Natural killer cell treated with Interleukin-12 subunit alpha and Interleukin-12 subunit beta and Interleukin-15 and Interleukin-18, amount 100 ng/mL, for 72 hours (primary cell): ENCODE measurements around the gene MACF1. TPM values are rescaled to one million over a fixed set of nuclear protein-coding genes. Genes with fewer than 3 reads are reported as not detected.

Source experiments
- ATAC-seq, 2 donors: fragments of 150-1000 bp; cut with Tn5 transposase in 1 of 2; sonication (Bioruptor Pico), chemical (Tn5 transposase) in 1 of 2; 2 replicates each; pipeline ENCODE4 v1.10.0; 2021
- DNase-seq: peaks from one replicate; pipeline ENCODE4 v3.0.0; 2022; ENCODE audit warnings: low spot score
- H3K27ac Mint-ChIP-seq, 2 donors: 1 replicate in 1 of 2; 2 replicates in 1 of 2; pipeline ENCODE4 v1.8.0; 2022; ENCODE audit warnings: mixed read lengths in 2 of 2, mild to moderate bottlenecking in 1 of 2, moderate library complexity in 1 of 2
- H3K27me3 Mint-ChIP-seq, 2 donors: 1 replicate in 1 of 2; 2 replicates in 1 of 2; pipeline ENCODE4 v1.8.0; 2022; ENCODE audit warnings: mixed read lengths in 2 of 2
- H3K36me3 Mint-ChIP-seq: one replicate; pipeline ENCODE4 v1.8.0; 2022; ENCODE audit warnings: mixed read lengths
- H3K4me1 Mint-ChIP-seq, 2 donors: 1 replicate in 1 of 2; 2 replicates in 1 of 2; pipeline ENCODE4 v1.8.0; 2022; ENCODE audit warnings: low read depth in 2 of 2, mixed read lengths in 2 of 2, mild to moderate bottlenecking in 1 of 2
- H3K4me3 Mint-ChIP-seq: one replicate; pipeline ENCODE4 v1.8.0; 2022; ENCODE audit warnings: mixed read lengths
- H3K9me3 Mint-ChIP-seq: 2 replicates; pipeline ENCODE4 v1.8.0; 2022; ENCODE audit warnings: mixed read lengths
- total RNA-seq, 2 donors: library from RNA; stranded (reverse); gene quantifications; one replicate each; pipeline ENCODE4 v1.2.3, GENCODE V29; 2022

Gene MACF1
- total RNA-seq, 2 donors from 2014 or later = 370 to 514 TPM

DNA sequence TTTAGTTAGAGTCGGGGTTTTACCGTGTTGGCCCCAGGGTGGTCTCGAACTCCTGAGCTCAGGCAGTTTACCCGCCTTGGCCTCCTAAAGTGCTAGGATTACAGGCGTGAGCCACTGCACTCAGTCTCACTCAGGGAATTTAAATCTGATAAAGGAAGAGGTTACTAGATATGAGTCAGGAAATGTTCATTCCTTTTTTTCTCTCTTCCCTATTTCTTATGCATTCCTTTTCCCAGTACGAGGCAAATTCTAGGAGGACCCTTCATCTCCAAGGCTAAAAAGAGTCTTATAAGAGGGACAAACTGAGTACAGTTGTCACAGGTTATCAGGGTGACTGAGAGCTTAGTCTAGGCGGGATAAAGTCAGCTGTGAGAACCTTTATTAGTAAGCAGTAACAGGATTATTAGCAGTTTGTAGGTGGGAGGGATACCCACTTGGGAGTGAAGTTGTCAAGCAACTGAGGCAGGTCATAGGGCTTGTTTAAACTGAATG is 9.1 kb downstream of the MACF1 start:
- H3K4me1 Mint-ChIP-seq = peaks cover 39 to 45% of the 10 kb centered on the region in 2 donors
- ATAC-seq = no peak

DNA sequence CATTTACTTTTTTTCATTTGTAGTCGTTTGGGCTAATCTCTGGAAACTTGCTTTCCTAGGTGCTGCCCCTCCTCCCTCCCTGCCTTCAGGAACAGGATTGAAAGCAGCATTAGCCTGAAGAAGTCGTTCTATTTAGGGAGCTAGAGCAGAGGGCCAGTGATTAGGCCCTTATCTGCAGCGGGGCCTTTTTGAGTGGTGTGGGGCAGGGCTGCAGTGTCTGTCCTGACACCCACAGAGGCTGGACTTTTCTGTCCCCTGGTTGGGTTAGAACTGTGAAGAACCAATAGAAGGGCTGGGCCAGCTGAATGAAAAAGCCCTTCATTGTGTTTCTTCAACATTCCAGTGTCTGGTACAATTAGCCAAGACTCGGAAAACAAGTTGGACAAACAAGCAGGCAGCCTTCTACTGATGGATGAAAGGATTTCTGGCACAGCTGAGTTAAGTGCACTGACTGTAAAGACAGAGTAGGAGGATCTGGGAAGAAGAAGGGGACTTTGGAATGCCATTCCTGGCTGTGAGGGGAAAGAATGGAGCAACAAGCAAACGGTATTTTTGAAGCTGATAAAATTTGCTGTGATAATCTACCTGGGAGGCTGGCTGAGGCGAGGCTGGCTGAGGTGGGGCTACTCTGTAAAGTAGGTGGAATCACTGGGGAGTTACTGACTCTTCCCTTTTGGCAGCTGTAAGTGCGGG is 9.7 kb downstream of the MACF1 start:
- H3K27ac Mint-ChIP-seq = peak overlapping the region; percentile 89 to 93
- no peaks in the 10 kb centered on the region for H3K36me3 Mint-ChIP-seq
- ATAC-seq = peak in 1 of 2 donors; percentile 48
- no peak for DNase-seq
- H3K27me3 Mint-ChIP-seq = no peaks in the 10 kb centered on the region
- H3K4me3 Mint-ChIP-seq = peak overlapping the region; percentile 91
- peaks cover 41 to 47% of the 10 kb centered on the region in 2 donors for H3K4me1 Mint-ChIP-seq
- no peaks in the 10 kb centered on the region for H3K9me3 Mint-ChIP-seq

More for the DNA sequence above, 9.1 kb downstream of the MACF1 start:
- Mint-ChIP-seq H3K9me3 (no peaks in the 10 kb centered on the region), H3K27ac (peak overlapping the region; percentile 89 to 93), H3K4me3 (peak overlapping the region; percentile 91), H3K36me3 (no peaks in the 10 kb centered on the region), H3K27me3 (no peaks in the 10 kb centered on the region)
- DNase-seq = no peak

DNA sequence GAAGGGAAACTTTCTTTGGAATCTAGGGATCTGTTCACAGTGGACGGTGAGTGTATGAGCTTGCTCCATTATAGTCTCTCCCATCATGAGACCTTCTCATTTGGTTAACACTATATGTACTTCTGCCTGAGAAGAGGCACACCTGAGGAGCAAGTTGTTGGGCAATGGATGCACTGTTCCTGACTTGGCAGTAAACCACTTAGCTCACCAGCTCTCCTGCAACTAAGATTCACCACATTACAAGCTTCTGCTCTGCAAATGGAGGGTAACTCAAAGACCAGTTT is 10.2 kb downstream of the MACF1 start:
- Mint-ChIP-seq H3K36me3 (no peaks in the 10 kb centered on the region), H3K4me3 (peak overlapping the region; percentile 91)
- ATAC-seq = peak in 1 of 2 donors; percentile 1

DNA sequence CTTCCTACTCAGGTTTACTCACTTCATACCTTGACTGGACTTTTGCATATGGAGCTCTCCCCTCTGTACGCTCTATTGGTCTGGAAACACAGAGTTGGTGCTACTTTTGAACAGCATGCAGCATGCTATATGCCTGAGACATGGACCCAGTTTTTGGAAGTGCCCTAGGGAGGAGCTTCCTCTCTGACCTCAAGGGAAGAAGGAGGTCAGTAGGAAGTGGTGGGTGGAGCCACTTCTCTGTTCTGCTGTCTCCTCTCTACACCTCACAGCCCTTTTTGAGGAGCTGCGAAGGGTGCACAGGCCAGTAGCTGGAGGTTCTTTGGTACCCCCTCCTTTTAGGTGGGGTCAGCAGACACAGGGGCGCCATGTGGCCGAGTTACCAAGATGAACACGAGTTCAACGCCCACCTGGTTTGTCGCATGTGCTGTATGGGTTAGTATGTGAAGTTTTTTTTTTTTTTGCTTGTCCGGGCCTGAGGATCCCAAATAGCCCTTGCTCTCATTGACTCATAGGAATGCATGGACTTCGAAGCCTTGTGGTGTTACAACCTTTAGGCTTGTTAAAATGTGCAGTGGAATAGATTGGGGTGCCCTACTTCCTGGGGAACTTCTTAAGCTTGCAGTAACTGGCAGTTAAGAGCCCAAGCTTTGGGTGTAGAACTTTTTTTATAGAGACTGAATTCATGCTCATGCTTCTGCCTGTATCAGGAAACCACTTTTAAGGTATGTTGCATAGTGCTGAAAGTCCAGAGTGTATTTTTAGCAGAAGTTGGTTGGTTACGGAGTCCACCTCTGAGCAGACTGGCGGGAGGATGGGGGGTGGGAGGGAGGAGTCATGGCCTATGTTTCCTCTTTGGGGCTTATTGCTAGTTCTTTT is 10.7 kb downstream of the MACF1 start:
- Mint-ChIP-seq H3K27me3 (no peaks in the 10 kb centered on the region), H3K27ac (peak overlapping the region; percentile 89 to 93), H3K4me3 (peak overlapping the region; percentile 91), H3K4me1 (peaks cover 41 to 47% of the 10 kb centered on the region in 2 donors), H3K9me3 (no peaks in the 10 kb centered on the region), H3K36me3 (no peaks in the 10 kb centered on the region)
- ATAC-seq (peak; percentile 84 to 88), DNase-seq (peak; percentile 63)

More for the DNA sequence above, 10.2 kb downstream of the MACF1 start:
- no peak for DNase-seq
- H3K9me3 Mint-ChIP-seq = no peaks in the 10 kb centered on the region
- H3K27me3 Mint-ChIP-seq = no peaks in the 10 kb centered on the region
- H3K4me1 Mint-ChIP-seq = peaks cover 41 to 47% of the 10 kb centered on the region in 2 donors
- H3K27ac Mint-ChIP-seq = peak overlapping the region; percentile 89 to 93

DNA sequence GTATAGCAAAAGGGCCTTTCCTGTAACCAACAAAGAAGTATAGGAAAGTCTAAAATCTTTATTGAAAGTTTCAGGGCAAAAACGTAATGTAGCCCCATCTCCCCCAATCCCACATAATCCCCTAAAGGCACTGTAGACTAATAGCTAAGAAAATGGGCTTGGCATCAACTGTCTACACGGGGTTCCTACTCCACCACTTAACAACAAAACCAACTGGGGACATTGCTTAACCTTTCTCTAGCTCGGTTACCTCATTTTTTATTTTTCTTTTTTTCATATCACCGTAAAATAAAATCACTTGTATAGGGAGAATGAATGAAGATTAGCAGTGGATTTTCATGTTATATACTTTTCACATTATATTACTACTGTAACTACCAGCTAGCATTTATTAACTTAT is 12.3 kb downstream of the MACF1 start:
- H3K4me1 Mint-ChIP-seq = peaks cover 54 to 55% of the 10 kb centered on the region in 2 donors
- no peak for DNase-seq
- no peaks in the 10 kb centered on the region for H3K9me3 Mint-ChIP-seq
- no peaks in the 10 kb centered on the region for H3K27me3 Mint-ChIP-seq
- H3K36me3 Mint-ChIP-seq = peaks cover 5% of the 10 kb centered on the region
- ATAC-seq = no peak
- peak overlapping the region; percentile 89 to 93 for H3K27ac Mint-ChIP-seq
- H3K4me3 Mint-ChIP-seq = peak overlapping the region; percentile 91

DNA sequence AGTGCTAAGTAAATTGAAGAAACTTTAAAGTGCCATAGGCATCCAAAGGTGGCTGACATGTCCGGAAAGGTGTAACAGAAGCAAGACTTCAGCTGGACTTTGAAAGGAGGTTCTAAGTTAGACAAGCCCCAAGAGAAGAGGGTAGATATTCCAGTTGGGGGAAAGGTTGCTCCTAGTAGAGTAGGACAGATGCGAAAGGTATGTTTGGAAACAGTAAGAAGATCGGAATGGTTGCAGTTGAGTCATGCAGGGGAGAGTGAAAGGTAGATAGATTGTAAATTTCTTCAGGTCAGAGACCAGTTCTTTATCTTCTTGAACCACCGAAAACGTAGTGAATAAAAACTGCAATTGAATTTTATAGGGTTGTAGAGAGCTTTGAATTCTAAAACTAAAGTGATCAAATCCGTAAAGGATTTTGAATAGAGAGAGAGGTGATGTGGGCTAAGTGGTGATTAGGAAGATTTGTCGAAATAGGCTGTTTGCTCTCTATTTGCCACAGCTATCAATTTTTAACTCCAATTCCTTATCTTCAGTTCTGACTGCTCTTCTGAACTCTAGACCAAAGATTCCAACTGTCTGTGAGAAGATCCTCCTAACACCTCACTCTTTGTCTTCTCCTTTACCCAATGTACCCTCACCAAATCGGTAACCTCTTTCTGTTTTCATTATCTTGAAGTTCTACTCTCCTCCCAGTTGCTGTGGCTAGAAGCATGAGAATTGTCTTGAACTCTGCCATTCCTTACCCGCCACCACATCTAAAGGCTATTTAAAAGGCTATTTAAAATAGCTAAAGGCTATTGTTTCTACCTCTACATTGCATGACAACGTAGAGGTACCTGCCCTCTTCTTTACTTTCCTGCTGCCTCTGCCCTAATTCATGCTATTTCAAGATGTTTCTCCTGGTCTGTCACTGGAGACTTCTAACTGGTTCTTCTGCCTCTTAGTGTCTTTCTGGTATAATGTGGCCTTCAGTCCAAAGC is 16.7 kb downstream of the MACF1 start:
- Mint-ChIP-seq H3K4me3 (peak overlapping the region; percentile 38), H3K36me3 (peaks cover 17% of the 10 kb centered on the region), H3K27ac (peak overlapping the region; percentile 10 to 44), H3K27me3 (no peaks in the 10 kb centered on the region), H3K9me3 (no peaks in the 10 kb centered on the region), H3K4me1 (peaks cover 48 to 49% of the 10 kb centered on the region in 2 donors)
- DNase-seq (no peak), ATAC-seq (no peak)

DNA sequence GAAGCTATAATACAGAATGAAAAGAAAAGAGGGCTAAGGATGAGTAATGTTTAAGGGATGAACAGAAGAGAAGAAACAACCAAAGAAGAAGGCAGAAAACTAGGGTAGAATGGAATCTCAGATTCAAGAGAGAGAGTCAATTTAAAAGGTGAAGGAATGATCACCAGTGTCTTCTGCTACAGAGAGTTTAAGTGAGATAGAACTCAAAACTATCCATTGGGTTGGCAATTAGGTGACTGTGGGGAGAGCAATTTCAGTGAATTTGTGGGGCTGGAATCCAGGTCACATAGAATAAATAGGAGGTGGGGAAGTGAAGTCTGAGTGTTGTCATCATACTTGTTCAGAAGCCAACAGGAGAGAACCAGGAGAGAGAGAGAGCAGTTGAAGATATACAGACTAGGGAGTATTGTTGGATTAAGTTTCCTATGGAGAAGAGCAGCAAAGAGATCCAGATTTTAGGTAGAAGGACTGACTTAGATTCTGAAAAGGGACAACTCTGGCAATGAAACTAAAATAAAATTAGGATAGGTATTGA is 19.9 kb downstream of the MACF1 start:
- no peak for ATAC-seq
- no peak overlapping the region for H3K4me3 Mint-ChIP-seq
- DNase-seq = no peak
- H3K36me3 Mint-ChIP-seq = peaks cover 17% of the 10 kb centered on the region
- peak overlapping the region; percentile 2 to 4 for H3K27ac Mint-ChIP-seq
- no peaks in the 10 kb centered on the region for H3K27me3 Mint-ChIP-seq
- peaks cover 51 to 57% of the 10 kb centered on the region in 2 donors for H3K4me1 Mint-ChIP-seq
- no peaks in the 10 kb centered on the region for H3K9me3 Mint-ChIP-seq

DNA sequence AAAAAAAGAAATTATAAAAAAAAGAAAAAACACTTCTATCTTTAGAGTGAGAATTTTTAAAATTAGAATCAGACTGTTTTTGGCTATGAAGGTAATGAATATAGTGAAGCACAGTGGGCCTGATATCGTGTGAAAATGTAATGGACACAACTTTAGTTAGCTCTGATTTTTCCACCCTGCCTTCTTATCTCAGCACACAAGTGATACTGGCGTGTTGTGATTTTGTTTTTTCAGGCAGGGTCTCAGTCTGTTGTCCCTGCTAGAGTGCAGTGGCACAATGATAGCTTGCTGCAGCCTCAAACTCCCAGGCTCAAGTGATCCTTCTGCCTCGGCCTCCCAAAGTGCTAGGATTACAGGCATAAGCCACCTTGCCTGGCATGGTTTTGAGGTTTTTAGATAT is 22.3 kb downstream of the MACF1 start:
- no peak overlapping the region for H3K4me3 Mint-ChIP-seq
- H3K27me3 Mint-ChIP-seq = no peaks in the 10 kb centered on the region
- H3K36me3 Mint-ChIP-seq = peaks cover 13% of the 10 kb centered on the region
- no peaks in the 10 kb centered on the region for H3K9me3 Mint-ChIP-seq
- DNase-seq (no peak), ATAC-seq (no peak)
- peak overlapping the region; percentile 36 to 40 for H3K27ac Mint-ChIP-seq
- H3K4me1 Mint-ChIP-seq = peaks cover 55 to 64% of the 10 kb centered on the region in 2 donors

DNA sequence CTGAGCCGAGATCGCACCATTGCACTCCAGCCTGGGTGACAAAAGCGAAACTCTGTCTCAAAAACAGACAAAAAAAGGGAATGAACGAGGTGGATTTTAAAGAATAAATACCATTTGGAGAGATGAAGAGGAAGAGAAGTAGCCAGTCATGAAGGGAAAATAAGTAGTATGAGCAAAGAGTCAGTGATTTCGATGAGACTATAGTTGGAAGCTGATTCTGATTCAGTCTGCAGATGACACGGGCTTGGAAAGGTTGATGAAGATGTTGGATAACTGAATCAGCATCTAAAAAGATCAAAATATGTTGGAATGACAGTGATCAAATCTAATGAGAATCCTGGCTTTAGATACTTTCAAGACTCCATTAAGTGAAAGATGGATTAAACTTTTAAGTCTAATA is 23.8 kb downstream of the MACF1 start:
- ATAC-seq = no peak

DNA sequence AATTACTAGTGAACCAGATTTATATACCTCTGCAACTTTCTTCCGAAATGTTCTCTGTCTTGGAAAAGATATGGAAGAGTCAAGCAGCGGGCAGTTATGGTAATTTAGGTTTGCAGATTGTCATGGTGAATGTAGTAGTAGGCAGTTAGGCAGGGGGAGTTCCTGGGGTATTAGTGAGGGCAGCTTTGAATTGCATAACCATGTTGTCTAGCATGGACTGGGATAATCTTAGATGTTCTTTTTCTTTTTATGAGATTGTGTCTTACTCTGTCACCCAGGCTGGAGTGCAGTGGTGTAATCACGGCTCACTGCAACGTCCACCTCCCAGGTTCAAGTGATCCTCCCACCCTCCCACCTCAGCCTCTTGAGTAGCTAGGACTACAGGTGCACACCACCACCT is 25.0 kb downstream of the MACF1 start:
- H3K4me3 Mint-ChIP-seq = no peak overlapping the region
- H3K27ac Mint-ChIP-seq = peak overlapping the region; percentile 74 to 75
- no peaks in the 10 kb centered on the region for H3K9me3 Mint-ChIP-seq
- H3K27me3 Mint-ChIP-seq = no peaks in the 10 kb centered on the region
- H3K36me3 Mint-ChIP-seq = peaks cover 6% of the 10 kb centered on the region
- peaks cover 40 to 48% of the 10 kb centered on the region in 2 donors for H3K4me1 Mint-ChIP-seq
- DNase-seq (no peak), ATAC-seq (no peak)

More for the DNA sequence above, 23.8 kb downstream of the MACF1 start:
- Mint-ChIP-seq H3K27me3 (no peaks in the 10 kb centered on the region), H3K4me1 (peaks cover 50 to 59% of the 10 kb centered on the region in 2 donors), H3K9me3 (no peaks in the 10 kb centered on the region), H3K4me3 (no peak overlapping the region), H3K36me3 (peaks cover 13% of the 10 kb centered on the region), H3K27ac (peak overlapping the region in 1 of 2 donors; percentile 40)
- DNase-seq = no peak

DNA sequence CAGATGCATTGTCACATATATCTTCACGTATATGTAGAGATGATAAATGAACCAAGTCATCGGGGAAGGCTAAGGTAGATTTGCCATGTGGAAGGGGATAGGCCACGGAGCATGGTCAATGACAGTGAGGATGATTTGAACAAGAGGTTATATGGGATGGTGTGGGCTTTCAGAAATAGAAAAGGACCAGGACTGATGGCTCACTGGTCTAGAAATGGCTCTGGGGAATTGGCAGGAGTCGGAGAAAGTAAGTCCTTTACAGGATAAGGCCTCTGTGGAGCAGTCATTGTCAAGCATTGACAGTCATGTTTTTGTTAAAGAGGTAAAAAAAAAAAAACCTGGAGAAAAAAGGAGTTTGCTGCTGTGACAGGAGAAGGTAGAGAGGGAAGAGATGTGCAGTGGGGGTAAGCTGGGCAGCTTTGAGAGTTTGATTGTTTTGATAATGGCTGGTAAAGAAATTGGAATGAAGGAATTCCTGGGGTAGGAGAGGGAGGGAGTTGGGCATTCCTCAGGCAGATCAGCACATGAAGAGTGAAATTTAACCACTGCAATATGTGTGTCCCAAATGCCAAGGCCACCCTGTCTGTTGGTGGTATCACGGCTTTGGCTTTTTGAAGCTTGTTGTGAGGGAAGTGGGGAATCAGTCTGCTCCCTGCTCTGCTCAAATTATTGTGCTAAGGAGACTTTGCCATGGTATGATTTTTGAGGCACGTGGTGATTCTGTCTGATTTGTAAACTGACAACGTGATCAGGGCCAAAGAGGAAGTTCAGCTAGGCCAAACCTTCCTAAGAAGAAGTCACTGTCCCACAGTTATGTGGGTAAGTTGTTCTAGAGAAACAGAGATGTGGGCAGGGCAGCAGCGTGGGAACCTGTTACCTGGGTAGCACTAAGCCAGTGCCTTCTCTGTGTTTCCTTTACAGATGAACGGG is 26.0 kb downstream of the MACF1 start:
- Mint-ChIP-seq H3K4me1 (peaks cover 43 to 50% of the 10 kb centered on the region in 2 donors), H3K4me3 (peak overlapping the region; percentile 38), H3K36me3 (peaks cover 6% of the 10 kb centered on the region), H3K27ac (peak overlapping the region; percentile 68 to 74), H3K27me3 (no peaks in the 10 kb centered on the region), H3K9me3 (no peaks in the 10 kb centered on the region)
- DNase-seq (no peak), ATAC-seq (peak; percentile 49 to 53)

DNA sequence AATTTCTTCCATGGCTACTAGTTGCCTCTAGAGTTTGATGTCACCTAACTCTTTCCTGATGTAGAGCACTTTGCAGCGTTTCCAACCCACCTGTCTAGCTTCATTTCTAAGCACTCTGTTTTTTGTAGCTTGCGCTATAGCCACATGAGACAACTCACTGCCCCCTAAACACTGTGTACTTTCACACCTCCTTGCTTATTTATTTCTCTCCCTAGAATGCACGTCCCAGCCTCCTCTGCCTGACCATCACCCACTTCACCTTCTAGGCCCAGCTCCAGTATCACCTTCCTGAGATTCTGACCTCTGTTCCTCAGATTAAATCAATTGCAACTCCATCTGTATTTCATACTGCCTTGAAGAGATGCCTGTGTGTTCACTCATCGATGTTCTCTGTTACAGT is 32.5 kb downstream of the MACF1 start:
- peak overlapping the region; percentile 26 to 43 for H3K27ac Mint-ChIP-seq

More for the DNA sequence above, 32.5 kb downstream of the MACF1 start:
- ATAC-seq (no peak), DNase-seq (no peak)
- no peak overlapping the region for H3K4me3 Mint-ChIP-seq
- peaks cover 12% of the 10 kb centered on the region for H3K36me3 Mint-ChIP-seq
- H3K4me1 Mint-ChIP-seq = peaks cover 36 to 40% of the 10 kb centered on the region in 2 donors
- H3K9me3 Mint-ChIP-seq = no peaks in the 10 kb centered on the region
- no peaks in the 10 kb centered on the region for H3K27me3 Mint-ChIP-seq
